Activated T-cell treated with anti-CD3 and anti-CD28 coated beads, Interleukin-2, amount 50 U/mL, for 72 hours (primary cell): ENCODE data around the gene TBC1D9B. TPM values are rescaled to one million over a fixed set of nuclear protein-coding genes. Genes with fewer than 3 reads are reported as not detected.

Experiments used
- ATAC-seq, 2 donors: fragments of 150-1000 bp; cut with Tn5 transposase; replicated peaks in 1 of 2; 2 replicates each; pipeline ENCODE4 v1.10.0; 2021; ENCODE audit warnings: moderate library complexity in 2 of 2, mild to moderate bottlenecking in 1 of 2
- DNase-seq, 2 donors: peaks; one replicate each; pipeline ENCODE4 v3.0.0; 2021 to 2022; ENCODE audit warnings: mixed read lengths in 1 of 2
- H3K27ac Mint-ChIP-seq: one replicate; pipeline ENCODE4 v1.8.0; 2022; ENCODE audit warnings: mild to moderate bottlenecking, moderate library complexity, mixed read lengths
- H3K27me3 Mint-ChIP-seq: one replicate; pipeline ENCODE4 v1.8.0; 2022; ENCODE audit warnings: low read depth, mixed read lengths
- H3K36me3 Mint-ChIP-seq, 2 donors: one replicate each; pipeline ENCODE4 v1.8.0; 2022; ENCODE audit warnings: mixed read lengths in 2 of 2, mild to moderate bottlenecking in 1 of 2; ENCODE audit not compliant: insufficient read depth in 2 of 2
- H3K4me1 Mint-ChIP-seq: one replicate; pipeline ENCODE4 v1.8.0; 2022; ENCODE audit warnings: low read depth, mixed read lengths
- H3K4me3 Mint-ChIP-seq, 2 donors: one replicate each; pipeline ENCODE4 v1.8.0; 2022; ENCODE audit warnings: mild to moderate bottlenecking in 2 of 2, mixed read lengths in 2 of 2, moderate library complexity in 2 of 2
- H3K9me3 Mint-ChIP-seq, 2 donors: one replicate each; pipeline ENCODE4 v1.8.0; 2022; ENCODE audit warnings: mixed read lengths in 2 of 2
- total RNA-seq, 2 donors: library from RNA; stranded (reverse); gene quantifications; one replicate each; pipeline ENCODE4 v1.2.3, GENCODE V29; 2022

Gene TBC1D9B
- total RNA-seq, 2 donors from 2014 or later, result 62.5 to 72.3 TPM

DNA sequence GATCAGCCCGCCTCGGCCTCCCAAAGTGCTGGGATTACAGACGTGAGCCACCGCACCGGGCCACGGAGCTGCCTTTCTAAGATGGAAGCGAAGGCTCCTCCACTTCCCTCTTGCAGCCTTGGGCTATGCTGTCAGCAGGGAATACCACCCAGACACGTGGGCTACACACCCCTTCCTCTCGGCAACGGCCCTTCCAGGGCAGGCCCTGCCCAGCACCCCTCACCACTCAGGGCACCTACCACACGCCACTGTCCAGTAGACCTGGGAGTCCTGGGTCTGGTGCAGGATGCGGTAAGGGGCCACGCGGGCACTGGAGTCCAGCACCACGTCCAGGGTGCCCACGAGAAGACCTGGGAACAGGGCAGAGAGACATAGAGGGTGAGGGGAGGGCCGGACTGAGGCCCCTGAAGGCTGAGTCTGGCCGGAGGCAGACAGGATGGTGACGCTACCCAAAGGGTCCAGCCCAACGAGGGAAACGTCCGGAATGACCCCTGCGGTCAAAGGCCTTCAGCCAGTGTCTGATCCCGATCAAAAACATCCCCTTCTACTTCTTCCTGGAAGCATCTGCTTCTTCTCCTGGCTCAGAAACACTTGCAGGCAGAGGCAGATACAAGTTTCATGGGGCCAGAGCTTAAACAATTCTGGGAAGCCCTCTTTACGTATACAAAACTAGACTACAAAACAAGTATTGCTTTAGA is 3.1 kb downstream of the TBC1D9B start:
- Mint-ChIP-seq H3K4me1 (peaks cover 8% of the 10 kb centered on the region), H3K27me3 (no peaks in the 10 kb centered on the region), H3K9me3 (no peaks in the 10 kb centered on the region), H3K27ac (no peak overlapping the region), H3K4me3 (no peak overlapping the region), H3K36me3 (peaks cover 0 to 7% of the 10 kb centered on the region in 2 donors)
- DNase-seq (no peak), ATAC-seq (no peak)

DNA sequence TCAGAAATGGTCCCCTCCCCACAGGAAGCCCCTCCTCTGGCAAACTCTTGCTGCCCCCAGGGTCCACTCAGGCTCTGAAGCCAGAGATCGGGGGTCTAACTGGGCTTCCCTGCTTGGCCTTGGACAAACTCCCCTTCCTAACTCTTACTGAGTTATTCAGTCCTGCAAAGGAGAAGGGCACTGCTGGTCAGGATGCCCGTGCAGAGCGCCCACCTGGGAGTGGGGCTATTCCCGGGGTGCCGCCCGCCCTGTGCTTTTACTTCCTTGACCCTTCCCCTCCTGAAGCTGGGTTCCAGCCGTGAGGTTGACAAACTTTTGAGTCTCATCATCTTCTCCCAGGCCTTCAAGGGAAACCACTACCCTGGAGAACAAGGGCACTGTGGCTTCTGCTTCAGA is 4.9 kb downstream of the TBC1D9B start:
- H3K27ac Mint-ChIP-seq, result no peak overlapping the region
- peaks cover under 1 to 11% of the 10 kb centered on the region in 2 donors for H3K36me3 Mint-ChIP-seq
- ATAC-seq, result no peak
- H3K4me1 Mint-ChIP-seq, result peaks cover 8% of the 10 kb centered on the region
- H3K27me3 Mint-ChIP-seq, result no peaks in the 10 kb centered on the region
- no peak overlapping the region for H3K4me3 Mint-ChIP-seq
- no peak for DNase-seq
- no peaks in the 10 kb centered on the region for H3K9me3 Mint-ChIP-seq

DNA sequence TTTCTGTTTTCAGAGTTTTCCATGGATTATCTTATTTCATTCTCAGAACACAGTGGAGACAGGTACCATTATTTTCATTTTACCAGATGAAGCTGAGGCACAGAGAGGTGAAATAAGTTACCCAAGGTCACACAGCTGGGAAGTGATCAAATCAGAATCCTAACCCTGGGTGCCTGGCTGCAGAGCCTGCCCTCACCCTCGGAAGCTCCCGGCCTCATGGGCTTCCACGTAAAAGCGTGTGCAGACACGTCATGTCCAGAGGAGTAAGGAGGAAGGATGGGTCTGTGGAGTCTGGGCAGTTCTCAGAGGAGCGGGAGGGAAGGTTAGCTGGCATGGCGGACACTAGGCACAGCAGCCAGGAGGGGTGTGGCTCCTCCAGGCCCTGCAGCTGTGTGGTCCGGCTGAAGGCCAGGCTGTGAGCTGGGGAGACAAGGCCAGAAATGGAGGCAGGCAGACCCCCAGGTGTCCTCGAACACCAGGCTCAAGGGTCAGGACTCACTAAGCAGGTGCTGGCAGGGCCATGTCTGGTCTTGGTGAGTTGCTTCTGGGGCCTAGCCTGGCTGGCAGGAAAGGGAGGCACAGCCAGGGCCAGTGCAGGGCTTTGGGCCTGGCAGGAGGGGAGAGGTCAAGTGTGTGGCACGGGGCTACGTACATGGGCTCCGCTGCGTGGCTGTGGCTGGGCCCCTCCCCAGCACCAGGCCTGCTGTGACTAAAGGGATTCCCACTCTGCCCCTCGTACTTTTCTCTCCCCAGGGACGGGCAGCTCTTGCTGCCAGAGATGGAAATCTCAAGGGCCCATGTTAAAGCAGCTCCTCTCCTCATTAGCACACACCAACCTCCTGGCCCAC is 5.6 kb downstream of the TBC1D9B start:
- Mint-ChIP-seq H3K9me3 (no peaks in the 10 kb centered on the region), H3K4me1 (peaks cover 8% of the 10 kb centered on the region), H3K27me3 (no peaks in the 10 kb centered on the region), H3K36me3 (peaks cover 3 to 14% of the 10 kb centered on the region in 2 donors), H3K27ac (no peak overlapping the region), H3K4me3 (no peak overlapping the region)
- no peak for DNase-seq
- no peak for ATAC-seq

DNA sequence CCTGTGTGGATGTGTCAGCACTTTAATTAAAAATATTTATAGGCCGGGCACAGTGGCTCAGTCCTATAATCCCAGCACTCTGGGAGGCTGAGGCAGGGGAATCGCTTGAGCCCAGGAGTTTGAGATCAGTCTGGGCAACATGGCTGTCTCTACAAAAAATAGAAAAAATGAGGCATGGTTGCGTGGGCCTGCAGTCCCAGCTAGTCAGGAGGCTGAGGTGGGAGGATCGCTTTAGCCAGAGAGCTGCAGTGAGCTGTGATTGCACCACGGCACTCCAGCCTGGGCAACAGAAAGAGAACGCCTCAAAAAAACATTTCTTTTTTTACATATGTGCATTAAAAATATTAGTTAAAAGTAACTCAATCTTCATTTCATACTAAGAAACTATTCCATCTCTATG is 6.2 kb downstream of the TBC1D9B start:
- no peaks in the 10 kb centered on the region for H3K27me3 Mint-ChIP-seq
- no peaks in the 10 kb centered on the region for H3K9me3 Mint-ChIP-seq
- DNase-seq (no peak), ATAC-seq (no peak)
- no peak overlapping the region for H3K27ac Mint-ChIP-seq
- peaks cover 8% of the 10 kb centered on the region for H3K4me1 Mint-ChIP-seq
- H3K36me3 Mint-ChIP-seq, result peaks cover 3 to 14% of the 10 kb centered on the region in 2 donors
- H3K4me3 Mint-ChIP-seq, result no peak overlapping the region

DNA sequence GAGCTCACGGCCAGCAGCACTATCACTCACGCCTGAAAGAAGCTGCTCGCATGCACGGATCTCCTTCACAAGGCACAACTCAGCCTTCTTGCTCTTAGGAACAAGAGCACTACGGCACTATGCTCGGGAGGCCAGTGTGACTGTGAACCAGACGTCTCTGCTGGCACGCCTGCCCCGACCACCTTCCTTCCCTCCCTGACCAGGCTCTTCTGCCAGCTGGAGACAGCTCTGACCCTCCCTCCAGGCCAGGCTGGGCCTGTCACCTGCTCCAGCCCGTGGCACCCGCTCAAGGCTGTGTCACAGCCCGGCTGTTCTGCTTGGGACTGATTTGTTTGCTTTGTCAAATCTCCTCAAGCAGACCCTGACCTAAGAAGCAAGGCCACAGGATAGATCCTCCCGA is 7.0 kb downstream of the TBC1D9B start:
- ATAC-seq (no peak), DNase-seq (no peak)
- Mint-ChIP-seq H3K36me3 (peaks cover 3 to 14% of the 10 kb centered on the region in 2 donors), H3K9me3 (no peaks in the 10 kb centered on the region), H3K4me1 (peaks cover under 1% of the 10 kb centered on the region), H3K27me3 (no peaks in the 10 kb centered on the region), H3K4me3 (no peak overlapping the region), H3K27ac (no peak overlapping the region)

DNA sequence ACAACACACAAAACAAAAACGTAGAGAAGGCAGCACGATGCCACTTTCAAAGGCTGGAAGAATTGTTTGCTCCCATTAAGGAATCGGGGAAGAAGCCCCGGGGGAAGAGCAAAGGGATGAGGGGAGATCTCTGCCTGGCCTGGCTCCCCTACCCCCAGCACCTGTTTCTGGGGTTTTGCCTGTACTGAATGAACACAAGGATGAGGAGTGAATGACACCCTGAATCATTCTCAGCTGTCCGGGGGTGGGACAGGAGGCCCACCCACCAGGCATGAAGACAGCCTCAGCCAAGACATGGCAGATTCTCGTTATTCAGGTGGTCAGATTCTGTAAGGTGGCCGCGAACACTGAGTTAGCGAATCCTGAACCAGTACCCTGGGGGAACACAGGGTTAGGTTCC is 7.5 kb downstream of the TBC1D9B start:
- Mint-ChIP-seq H3K27me3 (no peaks in the 10 kb centered on the region), H3K9me3 (no peaks in the 10 kb centered on the region), H3K36me3 (peaks cover 3 to 14% of the 10 kb centered on the region in 2 donors), H3K4me1 (no peaks in the 10 kb centered on the region), H3K4me3 (no peak overlapping the region), H3K27ac (no peak overlapping the region)
- ATAC-seq (no peak), DNase-seq (no peak)

DNA sequence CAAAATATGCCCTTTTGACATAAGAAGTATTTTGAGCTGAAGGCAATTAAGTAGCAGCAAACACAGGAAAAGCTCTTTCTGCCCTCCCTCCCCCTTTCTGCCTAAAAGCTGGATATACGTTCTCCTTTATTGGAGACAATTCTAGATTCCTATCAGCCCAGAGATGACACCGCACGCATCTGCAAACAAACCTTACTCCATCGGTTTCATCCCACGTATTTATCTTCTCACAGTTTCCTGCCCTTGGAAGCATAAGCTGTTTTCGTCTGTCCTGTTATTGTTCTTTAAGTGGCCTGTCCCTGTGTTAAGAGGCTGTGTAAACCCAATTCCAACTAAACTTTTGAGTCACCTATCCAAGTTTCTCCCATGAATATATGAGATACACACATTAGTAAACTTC is 11.8 kb downstream of the TBC1D9B start:
- H3K4me1 Mint-ChIP-seq, result no peaks in the 10 kb centered on the region
- no peaks in the 10 kb centered on the region for H3K27me3 Mint-ChIP-seq
- no peak overlapping the region for H3K4me3 Mint-ChIP-seq
- ATAC-seq, result no peak
- H3K36me3 Mint-ChIP-seq, result peaks cover 3 to 7% of the 10 kb centered on the region in 2 donors
- no peaks in the 10 kb centered on the region for H3K9me3 Mint-ChIP-seq
- no peak for DNase-seq
- no peak overlapping the region for H3K27ac Mint-ChIP-seq

DNA sequence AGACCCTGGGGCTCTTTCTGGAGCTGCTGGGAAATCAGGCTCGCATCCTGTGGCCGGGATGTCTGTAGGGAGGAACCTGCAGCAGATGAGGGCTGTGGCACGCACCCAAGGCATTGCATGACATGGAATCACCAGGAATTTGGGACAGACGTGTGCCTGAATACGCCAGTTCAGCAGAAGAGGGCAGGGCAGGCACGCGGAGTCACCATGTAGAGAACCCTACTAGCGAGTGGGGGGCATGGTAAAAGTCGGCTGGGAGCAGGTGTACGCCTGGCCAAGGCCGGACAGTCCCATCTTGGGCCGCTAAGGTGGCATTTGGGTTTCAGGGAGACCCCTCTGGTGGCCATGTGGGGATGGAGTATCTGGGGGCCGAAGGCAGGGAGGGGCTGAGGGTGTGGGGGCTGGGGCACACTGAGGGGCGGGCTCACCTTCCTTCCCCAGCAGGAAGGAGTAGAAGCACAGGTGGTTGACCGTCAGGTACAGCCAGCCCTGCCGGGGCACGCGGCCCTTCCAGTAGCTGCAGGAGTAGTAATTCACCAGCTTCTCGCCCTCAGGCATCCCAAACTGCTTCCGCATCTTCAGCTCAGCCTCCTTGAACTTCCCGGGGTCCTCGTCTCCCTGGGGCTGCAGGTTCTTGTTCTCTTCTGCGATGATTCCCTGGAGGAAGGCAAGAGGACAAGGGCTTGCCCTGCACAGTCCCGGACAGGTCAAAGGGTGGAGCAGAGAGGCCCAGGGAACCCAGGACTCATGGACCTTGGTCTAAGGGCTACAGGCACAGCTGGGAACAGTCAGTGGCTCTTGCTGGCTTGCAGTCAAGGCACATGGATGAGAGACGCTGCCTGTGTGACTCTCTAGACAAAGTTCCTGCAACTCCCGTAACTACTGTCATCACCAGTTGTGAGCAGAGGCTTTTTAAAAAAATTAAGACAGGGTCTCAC is 13.5 kb downstream of the TBC1D9B start:
- DNase-seq (no peak), ATAC-seq (no peak)
- H3K36me3 Mint-ChIP-seq, result peaks cover 3 to 9% of the 10 kb centered on the region in 2 donors
- H3K27me3 Mint-ChIP-seq, result no peaks in the 10 kb centered on the region
- no peaks in the 10 kb centered on the region for H3K9me3 Mint-ChIP-seq
- H3K27ac Mint-ChIP-seq, result no peak overlapping the region
- H3K4me3 Mint-ChIP-seq, result no peak overlapping the region
- H3K4me1 Mint-ChIP-seq, result no peaks in the 10 kb centered on the region

DNA sequence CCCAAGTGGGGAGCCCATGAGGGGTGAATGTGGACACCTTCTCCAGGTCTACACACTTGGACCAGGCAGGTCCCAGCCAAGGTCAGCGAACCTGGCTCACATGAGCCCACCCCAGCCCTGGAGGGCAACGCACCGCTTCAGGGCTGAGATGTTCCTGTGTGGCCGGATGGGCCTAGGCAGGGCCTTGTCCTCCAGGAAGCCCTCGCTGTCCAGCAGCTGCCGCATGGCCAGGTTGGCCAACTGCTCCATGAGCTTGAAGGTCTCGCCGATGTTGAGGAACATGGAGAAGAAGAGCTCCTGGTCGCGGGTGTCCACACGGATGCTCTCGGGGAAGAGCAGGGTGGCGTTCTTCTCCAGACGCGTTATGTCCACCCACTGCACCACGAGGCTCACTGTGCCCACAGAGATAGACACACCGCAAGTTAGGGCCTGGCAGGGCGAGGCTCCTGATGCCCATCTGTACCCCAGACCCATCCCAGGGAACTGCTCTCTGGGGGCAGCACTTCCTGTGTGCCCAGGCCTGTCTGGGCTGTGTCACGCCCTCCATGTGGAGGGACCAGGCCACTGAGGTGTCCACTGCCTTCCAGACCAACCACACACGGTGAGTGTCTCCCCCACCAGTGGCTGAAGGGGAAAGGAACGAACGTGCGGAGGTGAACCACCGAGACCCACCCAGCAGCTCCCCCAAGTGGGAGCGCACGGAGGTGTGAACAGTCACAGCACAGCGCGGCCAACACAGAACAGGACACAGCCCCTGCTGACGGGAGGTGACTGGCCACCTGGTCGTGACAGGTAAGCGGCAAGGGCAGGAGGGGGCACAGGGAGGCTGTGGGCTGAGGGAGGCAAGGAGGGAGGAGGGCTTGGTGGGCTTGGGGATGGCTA is 14.4 kb downstream of the TBC1D9B start:
- no peaks in the 10 kb centered on the region for H3K9me3 Mint-ChIP-seq
- DNase-seq (no peak), ATAC-seq (no peak)
- H3K4me3 Mint-ChIP-seq, result no peak overlapping the region
- no peak overlapping the region for H3K27ac Mint-ChIP-seq
- peaks cover 5 to 10% of the 10 kb centered on the region in 2 donors for H3K36me3 Mint-ChIP-seq
- H3K27me3 Mint-ChIP-seq, result no peaks in the 10 kb centered on the region
- no peaks in the 10 kb centered on the region for H3K4me1 Mint-ChIP-seq

DNA sequence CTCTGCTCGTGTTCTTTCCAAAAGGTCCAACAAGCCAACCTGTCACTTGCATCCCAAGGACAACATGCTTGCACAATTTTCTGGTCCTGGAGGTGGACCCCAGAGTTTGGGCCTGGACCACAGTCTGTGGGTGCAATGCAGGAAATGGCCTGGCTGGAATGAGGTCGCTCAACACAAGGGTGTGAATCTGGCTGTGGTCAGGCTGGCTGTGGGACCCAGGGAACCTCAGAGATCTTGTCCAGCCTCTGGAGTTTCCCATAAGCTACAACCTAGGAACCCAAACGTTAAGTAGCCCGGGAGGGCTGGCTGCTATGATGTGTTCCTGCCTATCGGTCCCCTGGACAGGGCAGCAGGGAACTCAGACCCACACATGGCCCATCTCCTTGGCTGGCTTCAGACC is 15.4 kb downstream of the TBC1D9B start:
- Mint-ChIP-seq H3K4me1 (no peaks in the 10 kb centered on the region), H3K4me3 (no peak overlapping the region), H3K27me3 (no peaks in the 10 kb centered on the region), H3K9me3 (no peaks in the 10 kb centered on the region), H3K36me3 (peaks cover 5 to 9% of the 10 kb centered on the region in 2 donors), H3K27ac (no peak overlapping the region)
- no peak for ATAC-seq
- DNase-seq, result no peak

DNA sequence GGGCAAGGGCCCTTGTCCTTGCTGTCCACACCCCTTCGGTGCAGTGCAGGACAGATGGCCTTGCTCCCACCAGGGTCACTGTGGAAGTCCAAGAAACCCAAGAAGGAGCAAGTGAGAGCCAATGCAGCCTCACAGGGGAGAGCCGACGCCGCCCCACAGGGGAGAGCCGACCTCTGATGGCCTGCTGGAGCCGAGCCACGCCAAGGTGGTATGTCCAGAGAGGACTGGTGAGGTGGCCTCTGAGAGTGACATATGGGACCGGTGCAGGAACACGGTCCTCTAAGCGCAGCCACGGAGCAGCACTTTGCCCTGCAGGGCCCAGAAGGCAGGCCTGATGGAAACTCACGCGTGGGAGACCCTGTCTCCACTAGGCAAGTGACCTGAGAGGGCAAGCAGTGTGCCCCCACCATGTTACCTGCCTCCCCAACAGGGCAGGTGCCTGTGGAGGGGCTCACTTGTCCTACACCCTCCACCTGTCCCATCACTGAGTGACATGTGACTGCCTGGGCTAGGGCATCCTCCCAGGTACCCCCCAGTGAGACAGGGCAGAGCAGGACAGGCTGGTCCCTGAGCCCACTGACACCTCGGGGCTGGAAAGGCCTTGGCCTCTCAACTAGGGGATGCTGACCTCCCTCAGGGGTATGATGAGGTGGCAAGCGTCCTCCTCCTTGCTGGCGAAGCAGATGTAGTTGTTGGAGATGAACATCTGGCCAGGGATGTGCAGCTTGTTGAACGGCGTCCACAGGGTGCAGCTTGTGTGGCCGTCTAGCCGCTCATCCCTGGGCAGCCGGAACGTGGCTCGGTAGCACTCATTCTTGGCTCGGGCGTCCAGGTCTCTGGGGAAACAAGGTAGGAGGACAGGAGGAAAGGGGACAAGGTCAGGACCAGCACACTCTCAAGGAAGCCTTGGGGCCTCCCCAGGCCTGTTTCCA is 16.7 kb downstream of the TBC1D9B start:
- no peak for ATAC-seq
- no peak for DNase-seq
- no peak overlapping the region for H3K27ac Mint-ChIP-seq
- peaks cover 8 to 12% of the 10 kb centered on the region in 2 donors for H3K36me3 Mint-ChIP-seq
- no peaks in the 10 kb centered on the region for H3K27me3 Mint-ChIP-seq
- no peaks in the 10 kb centered on the region for H3K9me3 Mint-ChIP-seq
- H3K4me1 Mint-ChIP-seq, result no peaks in the 10 kb centered on the region
- no peak overlapping the region for H3K4me3 Mint-ChIP-seq
